GM21786 (cell line): ENCODE results near the gene PPM1A.
A peak's percentile ranks its signal among the peaks of the same experiment; 100 is the strongest.

Experiments
- ATAC-seq: cut with Tn5 transposase; IDR thresholded peaks from one replicate; pipeline ENCODE4 v1.9.1; 2021; ENCODE audit not compliant: unreplicated experiment

The PPM1A gene

GRCh38 chr14:60226298-60226697 is 22.7 kb upstream of the PPM1A start:
- no peak for ATAC-seq

GRCh38 chr14:60227291-60227690 is 21.7 kb upstream of the PPM1A start:
- ATAC-seq: no peak

GRCh38 chr14:60229614-60230013 is 19.4 kb upstream of the PPM1A start:
- ATAC-seq: no peak

GRCh38 chr14:60232185-60232584 is 16.8 kb upstream of the PPM1A start:
- ATAC-seq: no peak

GRCh38 chr14:60233251-60233650 is 15.8 kb upstream of the PPM1A start:
- ATAC-seq: no peak

- ATAC-seq: no peak
Observed at GRCh38 chr14:60233891-60234290, 15.1 kb upstream of the PPM1A start.

- no peak for ATAC-seq
Observed at GRCh38 chr14:60235440-60235839, 13.6 kb upstream of the PPM1A start.

GRCh38 chr14:60238955-60239354 is 10.1 kb upstream of the PPM1A start:
- no peak for ATAC-seq

- ATAC-seq: no peak
Observed at GRCh38 chr14:60240139-60240856, 8.7 kb upstream of the PPM1A start.

GRCh38 chr14:60241091-60241490 is 7.9 kb upstream of the PPM1A start:
- ATAC-seq: no peak

- no peak for ATAC-seq
Observed at GRCh38 chr14:60242429-60242828, 6.6 kb upstream of the PPM1A start.

GRCh38 chr14:60245380-60246177 is 3.4 kb upstream of the PPM1A start:
- no peak for ATAC-seq

GRCh38 chr14:60247994-60248696 is 876 bp upstream of the PPM1A start:
- ATAC-seq: peak; percentile 60

GRCh38 chr14:60249321-60250256 is 568 bp downstream of the PPM1A start:
- peak; percentile 28 for ATAC-seq

- ATAC-seq: no peak
Observed at GRCh38 chr14:60250257-60251035, 1.4 kb downstream of the PPM1A start.

- no peak for ATAC-seq
Observed at GRCh38 chr14:60251877-60252276, 2.9 kb downstream of the PPM1A start.

- ATAC-seq: no peak
Observed at GRCh38 chr14:60252630-60253029, 3.6 kb downstream of the PPM1A start.

- ATAC-seq: no peak
Observed at GRCh38 chr14:60253649-60254048, 4.6 kb downstream of the PPM1A start.

GRCh38 chr14:60254176-60254575 is 5.2 kb downstream of the PPM1A start:
- ATAC-seq: no peak

- ATAC-seq: no peak
Observed at GRCh38 chr14:60257865-60258264, 8.8 kb downstream of the PPM1A start.
